ENCODE results near the gene AUTS2.

DNA sequence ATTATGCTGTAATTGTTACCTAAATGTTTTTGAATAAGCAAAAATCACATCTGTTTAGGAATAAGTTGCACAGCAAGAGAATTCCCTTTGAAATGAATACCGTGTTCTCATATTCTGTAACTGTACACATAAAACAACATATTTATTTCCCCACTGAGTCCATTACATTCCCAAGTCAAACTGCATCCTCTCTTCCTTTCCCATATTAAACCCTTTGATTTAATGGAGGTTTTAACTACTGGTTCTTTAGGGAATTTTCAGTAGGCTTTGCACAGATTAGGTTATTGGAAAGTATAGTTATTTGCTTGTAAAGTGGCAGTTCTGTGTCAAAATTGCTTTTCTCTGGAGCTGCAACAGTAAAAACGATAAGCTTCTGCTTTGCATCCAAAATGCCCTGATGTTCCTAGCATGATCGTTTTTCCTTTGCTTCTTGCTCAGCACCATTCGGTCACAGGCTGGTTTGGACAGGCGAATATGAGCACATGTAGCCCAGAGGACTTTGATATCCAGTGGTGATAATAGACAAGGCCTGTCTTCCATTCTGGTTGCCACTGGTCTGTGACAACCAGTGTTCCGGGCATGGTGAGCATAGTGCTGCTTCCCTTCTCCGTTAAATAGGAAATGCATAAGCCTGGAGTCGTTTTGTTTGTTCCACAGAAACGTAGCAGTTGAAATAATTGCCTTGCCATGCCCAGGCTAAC, 696.1 kb downstream of the AUTS2 start:
- no peak for TF ChIP-seq EZH2 (IDR thresholded peaks at IDR 0.05; ENCODE audit: low read length)
- TF ChIP-seq, protein P1, sequence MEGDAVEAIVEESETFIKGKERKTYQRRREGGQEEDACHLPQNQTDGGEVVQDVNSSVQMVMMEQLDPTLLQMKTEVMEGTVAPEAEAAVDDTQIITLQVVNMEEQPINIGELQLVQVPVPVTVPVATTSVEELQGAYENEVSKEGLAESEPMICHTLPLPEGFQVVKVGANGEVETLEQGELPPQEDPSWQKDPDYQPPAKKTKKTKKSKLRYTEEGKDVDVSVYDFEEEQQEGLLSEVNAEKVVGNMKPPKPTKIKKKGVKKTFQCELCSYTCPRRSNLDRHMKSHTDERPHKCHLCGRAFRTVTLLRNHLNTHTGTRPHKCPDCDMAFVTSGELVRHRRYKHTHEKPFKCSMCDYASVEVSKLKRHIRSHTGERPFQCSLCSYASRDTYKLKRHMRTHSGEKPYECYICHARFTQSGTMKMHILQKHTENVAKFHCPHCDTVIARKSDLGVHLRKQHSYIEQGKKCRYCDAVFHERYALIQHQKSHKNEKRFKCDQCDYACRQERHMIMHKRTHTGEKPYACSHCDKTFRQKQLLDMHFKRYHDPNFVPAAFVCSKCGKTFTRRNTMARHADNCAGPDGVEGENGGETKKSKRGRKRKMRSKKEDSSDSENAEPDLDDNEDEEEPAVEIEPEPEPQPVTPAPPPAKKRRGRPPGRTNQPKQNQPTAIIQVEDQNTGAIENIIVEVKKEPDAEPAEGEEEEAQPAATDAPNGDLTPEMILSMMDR (optimal IDR thresholded peaks at IDR 0.05 in 1 of 3, IDR thresholded peaks at IDR 0.05 in 1 of 3, conservative IDR thresholded peaks at IDR 0.05 in 1 of 3; ENCODE audit: extremely low read depth in 1 of 3, insufficient read depth in 2 of 3, low read length in 3 of 3): no peak
